Gastroesophageal sphincter (tissue), 4 donors: Measurements from ENCODE around the gene PDC. TPM values are rescaled to one million over a fixed set of nuclear protein-coding genes. Genes with fewer than 3 reads are reported as not detected.
"Not testable (repeated sequence)": the region's sequence is repeated elsewhere in the genome, so short reads cannot be mapped to it uniquely, and the experiment has no call there.

Experiments
- ATAC-seq: fragments of 150-250 bp; one replicate; pipeline ENCODE4 v1.9.1; 2016; ENCODE audit warnings: mild to moderate bottlenecking, moderate library complexity
- H3K27ac ChIP-seq, 4 donors: fragments of 200-600 bp; sonication (generic) in 3 of 4; 1 replicate in 3 of 4; 2 replicates in 1 of 4; pipeline ENCODE4 v1.5.1; 2016 to 2019
- H3K27me3 ChIP-seq: fragments of 200-600 bp; sonication (generic); one replicate; pipeline ENCODE4 v1.5.1; 2019
- H3K36me3 ChIP-seq, 2 donors: fragments of 200-600 bp; sonication (generic); one replicate each; pipeline ENCODE4 v1.5.1; 2019; ENCODE audit warnings: control low read depth in 1 of 2
- H3K4me1 ChIP-seq, 3 donors: fragments of 200-600 bp; sonication (generic); 1 replicate in 2 of 3; 2 replicates in 1 of 3; pipeline ENCODE4 v1.5.1; 2016 to 2019; ENCODE audit warnings: control low read depth in 2 of 3
- H3K4me3 ChIP-seq, 2 donors: fragments of 200-600 bp; sonication (generic); one replicate each; pipeline ENCODE4 v1.5.1; 2019; ENCODE audit warnings: mild to moderate bottlenecking in 1 of 2, moderate library complexity in 1 of 2
- H3K9me3 ChIP-seq, 3 donors: fragments of 200-600 bp; sonication (generic); one replicate each; pipeline ENCODE4 v1.5.1; 2017 to 2019; ENCODE audit warnings: control low read depth in 2 of 3
- CTCF ChIP-seq, 4 experiments: fragments of 200-600 bp in 2 of 4; fragments of 450-650 bp in 2 of 4; sonication (generic) in 1 of 4; IDR thresholded peaks; one replicate each; pipeline ENCODE4 v1.5.1; 2017 to 2019; ENCODE audit warnings: antibody characterized with exemption in 4 of 4, mild to moderate bottlenecking in 2 of 4, moderate library complexity in 2 of 4
- EP300 ChIP-seq: sonication (generic); formaldehyde crosslinking; IDR thresholded peaks from one replicate; pipeline ENCODE4 v1.6.1; 2017; ENCODE audit warnings: antibody characterized with exemption, mild to moderate bottlenecking
- POLR2A ChIP-seq, 2 donors: fragments of 450-650 bp; IDR thresholded peaks; one replicate each; pipeline ENCODE4 v1.6.1; 2017; ENCODE audit warnings: antibody characterized with exemption in 2 of 2, mild to moderate bottlenecking in 2 of 2, moderate library complexity in 1 of 2
- POLR2AphosphoS5 ChIP-seq: sonication (generic); formaldehyde crosslinking; IDR thresholded peaks from one replicate; pipeline ENCODE4 v1.6.1; 2017; ENCODE audit warnings: antibody characterized with exemption
- WGBS, 2 donors: methylation state at CpG; one replicate each; pipeline ENCODE4 v1.1.5; 2018; ENCODE audit warnings: low coverage in 1 of 2; 5-methylcytosine and 5-hydroxymethylcytosine counted together
- total RNA-seq, 4 donors: library from RNA; depleted of rRNA; stranded (reverse); fragments of >200 nt; gene quantifications; one replicate each; pipeline ENCODE4 v1.1.0, GENCODE V29; 2016

PDC gene
- total RNA-seq, 4 donors from 2014 or later = not detected

DNA sequence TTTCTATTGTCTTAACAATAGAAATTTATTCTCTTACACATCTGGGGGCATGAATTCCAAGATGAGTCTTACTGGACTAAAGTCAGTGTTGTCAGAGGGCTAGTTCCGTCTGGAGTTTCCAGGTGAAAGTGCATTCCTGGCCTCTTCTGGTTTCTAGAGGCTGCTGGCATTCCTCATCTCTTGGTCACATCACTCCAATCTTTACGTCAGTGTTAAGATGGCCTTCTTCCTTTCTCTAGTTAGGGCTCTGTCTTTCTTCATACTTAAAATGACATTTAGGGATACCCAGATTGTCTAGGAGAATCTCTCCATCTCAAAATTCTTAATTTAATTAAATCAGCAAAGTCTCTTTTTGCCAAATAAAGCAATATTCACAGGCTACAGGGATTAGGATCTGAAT, 13.3 kb upstream of the PDC start:
- ATAC-seq = no peak
- H3K27ac ChIP-seq = no peak overlapping the region

DNA sequence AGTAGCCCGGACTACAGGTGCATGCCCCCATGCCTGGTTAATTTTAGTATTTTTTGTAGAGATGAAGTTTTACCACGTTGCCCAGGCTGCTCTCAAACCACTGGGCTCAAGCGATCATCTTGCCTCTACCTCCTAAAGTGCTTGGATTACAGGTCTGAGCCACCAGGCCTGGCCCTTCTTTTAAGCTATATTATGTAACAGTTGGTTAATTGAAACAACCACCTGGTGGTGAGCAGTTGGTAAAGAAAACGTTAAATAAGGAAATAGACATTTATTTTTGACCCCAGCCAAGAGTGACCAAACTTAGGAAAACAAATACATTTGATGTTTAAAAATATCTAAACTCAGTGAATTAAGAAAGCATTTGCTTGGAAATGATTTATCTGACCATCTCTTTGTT, 12.1 kb upstream of the PDC start:
- H3K27me3 ChIP-seq = no peaks in the 10 kb centered on the region
- H3K36me3 ChIP-seq = no peaks in the 10 kb centered on the region
- no peak overlapping the region for H3K4me3 ChIP-seq
- TF ChIP-seq POLR2A (IDR thresholded peaks at IDR 0.05) (no peak), POLR2AphosphoS5 (no peak), CTCF (IDR thresholded peaks at IDR 0.05) (no peak), EP300 (no peak)
- no peak overlapping the region for H3K27ac ChIP-seq
- no peaks in the 10 kb centered on the region for H3K4me1 ChIP-seq
- ATAC-seq = no peak
- H3K9me3 ChIP-seq = no peaks in the 10 kb centered on the region
- WGBS, 2 donors = 86 to 88% methylated on average over 4 of the region's 4 CpGs

More for the DNA sequence above, 13.3 kb upstream of the PDC start:
- Histone ChIP-seq H3K4me1 (no peaks in the 10 kb centered on the region), H3K36me3 (no peaks in the 10 kb centered on the region), H3K27me3 (no peaks in the 10 kb centered on the region), H3K4me3 (no peak overlapping the region), H3K9me3 (no peaks in the 10 kb centered on the region)
- TF ChIP-seq EP300 (no peak), POLR2A (IDR thresholded peaks at IDR 0.05) (no peak), POLR2AphosphoS5 (no peak), CTCF (IDR thresholded peaks at IDR 0.05) (no peak)
- WGBS, 2 donors = 88 to 90% methylated on average over 2 of the region's 2 CpGs

DNA sequence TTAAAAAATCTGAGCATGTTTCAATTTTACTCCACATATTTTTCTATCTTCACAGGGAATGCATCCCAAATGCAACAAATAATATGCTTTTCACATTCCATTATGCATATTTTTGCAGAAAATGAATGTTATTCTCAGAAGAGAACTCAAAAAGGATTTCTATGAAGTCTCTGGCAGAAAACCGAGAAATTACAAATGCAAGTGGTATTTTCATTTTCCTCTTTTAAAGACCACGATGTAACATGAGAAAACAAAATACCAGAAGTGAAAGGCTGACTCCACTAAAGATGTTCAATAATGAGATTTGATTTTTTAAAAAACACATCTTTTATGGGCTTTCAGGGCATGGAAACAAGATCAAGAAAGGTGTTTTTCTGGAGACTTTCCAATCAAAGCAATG, 5.0 kb upstream of the PDC start:
- Histone ChIP-seq H3K27ac (no peak overlapping the region), H3K36me3 (no peaks in the 10 kb centered on the region), H3K4me1 (no peaks in the 10 kb centered on the region), H3K9me3 (no peaks in the 10 kb centered on the region), H3K4me3 (no peak overlapping the region), H3K27me3 (no peaks in the 10 kb centered on the region)
- WGBS, 2 donors = 48 to 72% methylated on average over 2 of the region's 2 CpGs
- TF ChIP-seq EP300 (no peak), POLR2AphosphoS5 (no peak), CTCF (IDR thresholded peaks at IDR 0.05) (no peak), POLR2A (IDR thresholded peaks at IDR 0.05) (no peak)
- ATAC-seq = no peak

GRCh38 chr1:186465491-186465890, 4.6 kb upstream of the PDC start:
- not testable (repeated sequence) for ATAC-seq, H3K9me3 ChIP-seq, H3K36me3 ChIP-seq, H3K4me3 ChIP-seq, H3K4me1 ChIP-seq, H3K27me3 ChIP-seq, H3K27ac ChIP-seq

- Histone ChIP-seq H3K27ac (no peak overlapping the region), H3K4me1 (no peaks in the 10 kb centered on the region), H3K4me3 (no peak overlapping the region), H3K27me3 (no peaks in the 10 kb centered on the region), H3K9me3 (no peaks in the 10 kb centered on the region), H3K36me3 (no peaks in the 10 kb centered on the region)
- WGBS, 2 donors = 69 to 82% methylated on average over 3 of the region's 3 CpGs
- TF ChIP-seq EP300 (no peak), POLR2A (IDR thresholded peaks at IDR 0.05) (no peak), POLR2AphosphoS5 (no peak), CTCF (IDR thresholded peaks at IDR 0.05) (no peak)
- no peak for ATAC-seq
Measured at GRCh38 chr1:186463926-186464325, 3.0 kb upstream of the PDC start.

- TF ChIP-seq POLR2A (IDR thresholded peaks at IDR 0.05) = no peak
- TF ChIP-seq EP300 = no peak
- TF ChIP-seq CTCF (IDR thresholded peaks at IDR 0.05) = no peak
- TF ChIP-seq POLR2AphosphoS5 = no peak
- Histone ChIP-seq H3K4me3 (no peak overlapping the region), H3K9me3 (no peaks in the 10 kb centered on the region), H3K27ac (no peak overlapping the region), H3K36me3 (no peaks in the 10 kb centered on the region), H3K4me1 (no peaks in the 10 kb centered on the region), H3K27me3 (no peaks in the 10 kb centered on the region)
- 64 to 85% methylated on average over 5 of the region's 5 CpGs for WGBS, 2 donors
- no peak for ATAC-seq
Measured at GRCh38 chr1:186463511-186463910, 2.6 kb upstream of the PDC start.

DNA sequence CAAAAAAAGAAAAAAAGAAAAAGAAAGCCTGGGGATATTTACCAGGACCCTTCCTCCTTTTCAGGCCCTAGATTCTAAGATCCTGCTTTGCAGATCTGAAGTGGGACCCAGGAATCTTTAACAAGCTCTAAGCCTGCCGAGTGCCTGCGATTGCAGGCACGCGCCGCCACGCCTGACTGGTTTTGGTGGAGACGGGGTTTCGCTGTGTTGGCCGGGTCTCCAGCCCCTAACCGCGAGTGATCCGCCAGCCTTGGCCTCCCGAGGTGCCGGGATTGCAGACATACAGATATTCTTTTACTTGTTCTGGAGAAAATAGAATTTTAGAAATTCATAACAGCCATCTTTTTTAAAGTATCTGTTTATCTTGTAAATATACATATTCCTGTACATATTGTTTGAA, 1.8 kb downstream of the PDC start:
- H3K36me3 ChIP-seq, H3K9me3 ChIP-seq, H3K4me3 ChIP-seq, ATAC-seq, H3K27ac ChIP-seq, H3K4me1 ChIP-seq, H3K27me3 ChIP-seq: not testable (repeated sequence)
- 94% methylated on average over 12 of the region's 14 CpGs; no CpG with 5 or more reads in 1 of the 2 donors for WGBS, 2 donors
